COLO668 (cell line): ENCODE data around the gene AKAP8L.

Source experiments
- DNase-seq: peaks from one replicate; lab custom pipeline; 2025; ENCODE audit not compliant: unreplicated experiment; lab: John Stamatoyannopoulos, UW

The AKAP8L gene

DNA sequence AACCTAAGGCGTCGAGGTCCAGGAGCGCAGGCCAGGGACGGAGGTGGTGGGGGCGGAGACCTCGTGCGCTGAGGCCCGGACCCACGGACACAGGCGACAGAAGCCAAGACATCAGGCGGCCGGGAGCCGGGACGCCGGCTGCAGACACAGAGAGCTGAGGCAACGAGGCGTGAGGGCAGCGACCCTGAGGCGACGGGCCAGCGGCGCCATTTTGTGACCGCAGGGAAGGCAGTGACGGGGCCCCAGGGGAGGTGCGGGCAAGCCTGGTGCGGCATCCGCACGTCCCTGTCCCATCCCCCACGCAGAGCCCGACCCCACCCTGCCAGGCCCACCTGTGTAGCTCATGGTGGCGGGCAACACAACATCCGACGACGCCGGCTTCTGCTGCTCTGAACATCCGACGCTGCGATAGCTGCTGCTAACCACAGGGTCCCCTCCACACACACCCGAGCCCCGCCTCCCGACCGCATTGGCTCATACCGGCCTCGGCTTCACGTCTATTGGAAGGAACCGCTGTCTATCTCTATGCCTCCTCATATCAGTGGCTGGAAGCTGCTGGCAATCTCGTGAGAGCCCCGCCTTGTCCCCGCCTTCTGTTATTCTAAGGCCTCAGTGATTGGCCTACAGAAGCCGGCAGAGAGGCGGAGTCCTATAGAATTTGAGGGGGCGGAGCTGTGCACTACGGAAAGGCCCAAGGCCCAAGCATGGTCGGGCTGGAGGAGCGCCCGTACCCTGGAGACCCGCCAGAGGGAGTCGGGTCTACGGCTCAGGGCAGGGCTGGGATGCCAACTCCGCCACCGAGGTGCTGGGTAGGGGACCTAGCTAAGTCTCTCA lies at the start of gene AKAP8L:
Gene AKAP8L, minus strand, starts transcription at position 410 of the 834 bp plus-strand sequence. Its CDS starts 65 bp downstream, at position 345.
- peak; percentile 99 for DNase-seq

DNA sequence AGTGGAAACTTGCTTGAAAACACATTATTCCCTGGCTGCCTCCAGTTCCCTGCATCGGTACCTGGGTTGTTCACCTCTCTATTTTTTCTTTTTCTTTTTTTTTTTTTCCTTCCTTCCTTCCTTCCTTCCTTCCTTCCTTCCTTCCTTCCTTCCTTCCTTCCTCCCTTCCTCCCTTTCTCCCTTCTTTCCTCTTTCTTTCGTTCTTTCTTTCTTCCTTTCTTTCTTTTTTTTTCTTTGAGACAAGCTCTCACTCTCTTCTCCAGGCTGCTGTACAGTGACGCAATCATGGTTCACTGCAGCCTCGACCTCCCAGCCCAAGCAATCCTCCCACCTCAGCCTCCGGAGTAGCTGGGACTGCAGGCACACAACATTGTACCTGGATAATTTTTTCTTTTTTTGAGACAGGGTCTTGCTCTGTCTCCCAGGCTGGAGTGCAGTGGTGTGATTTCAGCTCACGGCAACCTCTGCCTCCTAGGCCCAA lies 49.0 kb upstream of the AKAP8L start:
- DNase-seq: no peak

GRCh38 chr19:15466851-15467733 lies 48.3 kb upstream of the AKAP8L start:
- no peak for DNase-seq

DNA sequence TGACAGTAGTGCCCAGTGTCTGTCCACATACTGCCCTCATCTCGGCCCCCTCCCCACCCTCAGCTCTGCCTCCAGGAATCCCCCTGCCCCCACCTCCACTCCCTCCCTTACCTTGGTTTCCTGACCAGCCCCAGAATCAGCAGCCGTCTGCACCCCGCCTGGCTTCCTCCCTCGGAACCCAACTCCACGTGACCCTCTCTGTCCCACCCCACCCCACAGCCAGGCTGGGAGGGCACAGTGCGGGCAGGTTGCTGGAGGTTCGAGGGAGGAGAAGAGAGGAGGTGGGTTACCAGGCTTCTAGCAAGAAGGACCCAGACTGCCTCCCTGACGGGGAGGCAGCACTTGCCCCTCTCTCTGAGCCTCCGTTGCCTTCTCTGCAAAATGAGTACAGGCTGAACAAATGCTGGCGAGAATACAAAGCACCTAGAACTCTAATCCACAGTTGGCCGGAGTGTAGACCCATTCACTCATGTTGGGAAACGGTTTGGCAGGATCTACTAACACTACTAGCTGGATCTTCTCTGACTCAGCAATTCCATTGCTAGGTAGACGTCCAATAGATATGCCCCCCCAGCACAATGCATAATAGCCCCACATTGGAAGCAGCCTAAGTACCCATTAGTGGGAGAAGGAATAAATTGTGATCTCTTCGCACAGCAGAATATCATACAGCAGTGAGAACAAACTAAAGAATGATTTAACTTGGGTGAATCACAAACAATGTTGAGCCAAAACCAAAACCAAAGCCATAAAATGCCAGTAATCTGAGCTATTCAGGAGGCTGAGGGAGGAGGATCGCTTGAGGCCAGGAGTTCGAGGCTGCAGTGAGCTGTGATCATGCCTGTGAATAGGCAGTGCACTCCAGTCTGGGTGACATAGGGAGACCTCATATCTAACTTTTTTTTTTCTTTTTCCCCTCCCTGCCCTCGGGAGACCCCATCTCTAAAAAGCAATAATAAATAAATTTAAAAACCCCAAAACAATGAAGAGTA lies 45.9 kb upstream of the AKAP8L start, which contains the start of gene RASAL3:
Gene RASAL3, minus strand, starts transcription at position 151 of the 992 bp plus-strand sequence. CDS start 186 bp downstream, outside the sequence.
- DNase-seq: no peak

GRCh38 chr19:15463861-15464371 lies 45.1 kb upstream of the AKAP8L start:
- DNase-seq: no peak

GRCh38 chr19:15461694-15462093 lies 42.9 kb upstream of the AKAP8L start:
- no peak for DNase-seq

GRCh38 chr19:15457701-15458484 lies 39.1 kb upstream of the AKAP8L start:
- no peak for DNase-seq

- peak; percentile 42 for DNase-seq
Observed at GRCh38 chr19:15456871-15457700, 38.3 kb upstream of the AKAP8L start.

GRCh38 chr19:15456441-15456840 lies 37.7 kb upstream of the AKAP8L start:
- no peak for DNase-seq

DNA sequence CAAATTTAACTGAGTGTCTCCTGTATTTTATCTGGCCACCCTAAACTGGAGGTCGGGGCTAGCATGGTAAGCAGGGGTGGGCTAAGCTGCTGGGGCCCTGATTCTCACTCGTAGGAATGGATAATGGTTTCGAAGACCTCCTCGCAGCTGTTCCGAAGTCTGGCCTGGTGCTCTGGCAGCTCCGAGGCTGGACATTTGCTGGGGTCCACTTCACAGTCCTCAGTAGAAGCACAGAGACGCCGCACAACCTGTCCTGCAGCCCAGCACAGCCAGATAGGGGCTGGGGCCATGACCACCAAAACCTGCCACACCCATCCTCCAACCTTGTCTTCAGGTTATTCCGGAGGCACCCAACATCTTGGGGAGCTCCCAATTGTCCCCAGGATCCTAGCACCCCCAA lies 37.2 kb upstream of the AKAP8L start:
- no peak for DNase-seq

GRCh38 chr19:15453906-15454860 lies 35.4 kb upstream of the AKAP8L start:
- DNase-seq: no peak

DNA sequence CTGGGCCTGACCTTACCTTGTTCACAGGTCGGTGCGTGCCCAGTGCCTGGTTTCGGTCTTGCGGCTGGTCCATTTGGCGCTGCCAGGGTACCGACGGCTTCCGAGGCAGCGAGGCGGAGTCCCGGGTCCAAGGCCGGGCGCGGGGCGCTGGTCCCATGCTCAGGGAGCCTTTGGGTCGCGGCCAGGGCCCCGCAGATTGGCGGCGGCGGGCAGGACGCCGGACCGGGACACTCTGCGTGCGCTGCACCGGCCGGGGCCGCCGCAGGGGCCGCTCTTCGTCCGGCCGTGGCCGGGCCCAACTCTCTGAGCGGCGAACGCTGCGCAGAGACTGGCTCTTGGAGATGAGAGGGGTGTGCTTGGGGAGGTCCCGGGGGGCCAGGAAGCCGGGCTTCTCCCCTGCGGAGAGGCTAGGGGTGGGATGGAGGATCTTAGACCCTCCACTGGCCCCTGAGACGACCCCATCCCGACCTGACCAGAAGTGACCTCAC lies 34.3 kb upstream of the AKAP8L start:
- DNase-seq: no peak

- peak; percentile 25 for DNase-seq
Observed at GRCh38 chr19:15452111-15453047, 33.6 kb upstream of the AKAP8L start.

GRCh38 chr19:15450528-15450890 lies 31.7 kb upstream of the AKAP8L start:
- no peak for DNase-seq

DNA sequence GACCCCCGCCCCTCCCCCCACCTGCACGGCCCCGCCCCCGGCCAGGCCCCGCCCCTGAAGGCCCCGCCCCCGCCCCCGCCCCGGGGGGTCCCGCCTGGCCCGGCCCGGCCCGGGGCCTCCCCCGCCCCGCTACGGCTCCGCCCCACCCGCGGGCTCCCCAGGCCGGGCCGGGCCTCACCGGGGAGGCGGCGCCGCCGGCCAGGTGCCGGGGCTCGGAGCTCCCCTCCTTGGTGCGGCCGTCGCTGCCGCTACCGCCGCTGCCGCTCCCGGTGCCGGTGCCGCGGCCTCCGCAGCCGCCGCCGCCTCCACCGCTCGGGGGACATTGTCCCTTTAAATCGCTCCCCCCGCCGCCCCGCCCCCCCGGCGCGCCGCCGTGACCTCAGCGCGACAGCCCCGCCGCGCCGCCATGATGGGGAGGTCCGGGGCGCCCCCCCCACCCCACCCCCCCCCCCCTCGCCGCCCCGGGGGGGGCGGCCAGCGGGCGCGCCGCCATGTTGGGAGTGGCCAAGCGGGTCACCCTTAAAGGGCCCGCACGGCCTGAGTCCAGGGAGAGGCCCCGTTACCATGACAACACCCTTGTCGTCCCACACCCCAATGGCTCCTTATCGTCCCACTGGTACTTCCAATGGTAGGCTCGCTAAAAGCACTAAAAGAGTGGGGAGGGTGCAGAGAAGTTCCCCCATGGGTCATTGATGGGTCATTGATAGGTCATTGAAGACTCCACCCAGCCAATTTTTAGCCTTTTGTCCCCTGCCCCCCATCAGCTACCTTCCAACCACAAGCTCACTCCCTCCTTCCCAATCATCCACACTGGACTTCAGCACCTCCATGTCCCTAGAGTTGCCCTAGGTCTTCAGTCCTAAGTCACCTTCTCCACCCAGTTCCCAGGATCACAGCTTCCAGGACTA lies 31.1 kb upstream of the AKAP8L start, which contains the start of gene WIZ:
Gene WIZ, minus strand, starts transcription at position 337 of the 908 bp plus-strand sequence. CDS start 1,649 bp downstream, outside the sequence.
- DNase-seq: peak; percentile 73
